GM12801 (cell line): ENCODE results near the gene CAPZB.

Source experiments
- TF ChIP-seq, protein P1 (sequence below): IDR thresholded peaks from one replicate; pipeline ENCODE4 v1.5.1; 2011; ENCODE audit warnings: control low read depth; ENCODE audit not compliant: insufficient read length; ENCODE audit errors: extremely low read depth

The CAPZB gene

DNA sequence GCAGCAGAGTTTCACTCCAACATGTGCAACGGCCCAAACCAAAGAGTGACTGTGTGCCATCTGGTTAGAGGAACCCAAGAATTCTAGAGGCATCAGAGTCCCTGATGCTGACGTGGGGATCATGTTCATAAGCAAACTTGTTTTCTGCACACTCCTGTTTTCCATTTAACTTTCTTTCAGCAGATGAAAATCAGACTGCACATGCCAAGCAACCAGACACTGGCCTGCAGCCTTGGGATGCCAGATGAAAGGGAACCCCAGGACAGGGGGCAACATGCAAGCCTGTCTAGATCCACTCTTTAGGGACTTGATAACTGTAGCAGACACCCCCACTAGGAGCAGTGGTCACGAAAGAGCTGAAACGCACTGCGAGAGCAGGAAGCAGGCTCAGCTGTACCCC is 116.4 kb downstream of the CAPZB start:
- TF ChIP-seq, protein P1, sequence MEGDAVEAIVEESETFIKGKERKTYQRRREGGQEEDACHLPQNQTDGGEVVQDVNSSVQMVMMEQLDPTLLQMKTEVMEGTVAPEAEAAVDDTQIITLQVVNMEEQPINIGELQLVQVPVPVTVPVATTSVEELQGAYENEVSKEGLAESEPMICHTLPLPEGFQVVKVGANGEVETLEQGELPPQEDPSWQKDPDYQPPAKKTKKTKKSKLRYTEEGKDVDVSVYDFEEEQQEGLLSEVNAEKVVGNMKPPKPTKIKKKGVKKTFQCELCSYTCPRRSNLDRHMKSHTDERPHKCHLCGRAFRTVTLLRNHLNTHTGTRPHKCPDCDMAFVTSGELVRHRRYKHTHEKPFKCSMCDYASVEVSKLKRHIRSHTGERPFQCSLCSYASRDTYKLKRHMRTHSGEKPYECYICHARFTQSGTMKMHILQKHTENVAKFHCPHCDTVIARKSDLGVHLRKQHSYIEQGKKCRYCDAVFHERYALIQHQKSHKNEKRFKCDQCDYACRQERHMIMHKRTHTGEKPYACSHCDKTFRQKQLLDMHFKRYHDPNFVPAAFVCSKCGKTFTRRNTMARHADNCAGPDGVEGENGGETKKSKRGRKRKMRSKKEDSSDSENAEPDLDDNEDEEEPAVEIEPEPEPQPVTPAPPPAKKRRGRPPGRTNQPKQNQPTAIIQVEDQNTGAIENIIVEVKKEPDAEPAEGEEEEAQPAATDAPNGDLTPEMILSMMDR: no peak

DNA sequence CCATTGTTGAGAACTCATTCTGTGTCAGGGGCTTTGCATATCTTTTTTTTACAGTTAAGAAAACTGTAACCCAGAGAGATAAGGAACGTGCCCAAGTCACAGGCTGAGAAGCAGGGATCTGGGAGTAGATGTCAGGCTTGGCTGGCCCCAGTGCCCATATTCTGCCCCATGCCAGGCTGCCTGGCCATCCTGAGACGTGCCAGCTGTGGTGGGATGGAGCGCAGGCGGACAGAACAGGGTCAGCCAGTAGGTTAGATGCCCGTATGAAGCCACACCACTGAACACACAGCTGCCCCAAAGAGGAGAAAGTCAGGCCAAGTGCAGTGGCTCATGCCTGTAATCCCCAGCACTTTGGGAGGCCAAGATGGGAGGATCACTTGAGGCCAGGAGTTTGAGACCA is 117.3 kb downstream of the CAPZB start:
- TF ChIP-seq, protein P1: no peak

DNA sequence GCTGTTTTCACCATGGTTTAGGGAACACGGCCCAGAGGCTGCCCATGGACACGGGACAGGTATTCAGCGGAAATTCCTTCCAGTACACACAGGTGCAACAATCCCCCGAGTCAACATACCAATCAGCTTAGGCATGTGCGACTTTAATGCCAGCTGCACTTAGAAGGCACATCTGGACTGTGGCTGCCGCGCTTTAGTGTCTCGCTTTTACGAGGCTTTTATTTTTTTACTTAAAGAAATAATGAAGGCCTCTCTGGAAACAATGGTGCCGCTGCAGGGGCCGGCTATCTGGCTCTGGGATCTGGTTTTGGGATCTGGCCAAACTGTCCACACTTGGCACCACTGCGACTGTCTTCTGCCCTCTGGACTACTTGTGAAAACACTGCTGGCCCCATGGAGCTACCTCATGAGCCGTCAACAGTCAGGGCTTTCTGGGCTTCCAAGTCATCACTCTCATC is 117.7 kb downstream of the CAPZB start:
- TF ChIP-seq, protein P1: no peak

DNA sequence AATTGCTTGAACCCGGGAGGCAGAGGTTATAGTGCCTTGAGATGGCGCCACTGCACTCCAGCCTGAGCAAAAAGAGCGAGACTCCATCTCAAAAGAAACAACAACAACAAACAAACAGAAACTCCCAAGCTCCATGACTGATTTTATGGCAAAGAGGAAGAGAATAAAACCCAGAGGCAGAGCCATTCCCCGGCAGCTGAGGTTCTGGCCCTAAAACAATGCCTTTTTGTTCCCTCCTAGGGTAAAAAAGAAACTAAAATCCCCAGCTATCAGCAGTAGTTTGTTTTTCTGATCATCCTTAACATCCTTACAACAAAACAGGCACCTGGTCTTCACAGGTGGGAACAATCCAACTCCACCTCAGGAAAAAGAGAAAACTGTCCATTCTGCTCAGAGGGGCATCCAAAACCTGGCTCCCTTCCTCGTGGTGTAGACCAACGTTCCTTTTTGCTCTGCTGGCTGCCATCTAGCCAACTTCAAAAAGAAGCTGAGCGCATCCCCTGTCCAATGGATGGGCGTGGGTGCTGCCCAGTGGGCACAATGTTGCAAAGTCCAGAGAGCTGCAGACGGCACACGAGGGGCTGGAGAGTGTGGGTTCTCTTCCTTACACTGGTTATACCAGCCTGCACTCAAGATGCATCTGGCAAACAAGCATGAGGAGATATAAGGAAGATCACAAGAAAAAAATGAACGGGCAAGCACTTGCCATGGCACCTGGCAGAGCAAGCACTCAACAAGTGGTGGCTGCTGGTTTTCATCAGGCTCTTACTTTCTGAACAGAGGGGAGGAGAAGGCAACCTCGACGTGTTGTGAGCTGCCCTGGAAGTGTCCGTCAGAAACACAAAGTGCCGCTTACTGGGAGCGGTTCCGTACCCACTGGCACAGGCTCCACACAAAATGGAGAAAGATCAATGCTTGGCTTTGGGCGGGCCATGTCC is 118.5 kb downstream of the CAPZB start:
- TF ChIP-seq, protein P1: no peak

DNA sequence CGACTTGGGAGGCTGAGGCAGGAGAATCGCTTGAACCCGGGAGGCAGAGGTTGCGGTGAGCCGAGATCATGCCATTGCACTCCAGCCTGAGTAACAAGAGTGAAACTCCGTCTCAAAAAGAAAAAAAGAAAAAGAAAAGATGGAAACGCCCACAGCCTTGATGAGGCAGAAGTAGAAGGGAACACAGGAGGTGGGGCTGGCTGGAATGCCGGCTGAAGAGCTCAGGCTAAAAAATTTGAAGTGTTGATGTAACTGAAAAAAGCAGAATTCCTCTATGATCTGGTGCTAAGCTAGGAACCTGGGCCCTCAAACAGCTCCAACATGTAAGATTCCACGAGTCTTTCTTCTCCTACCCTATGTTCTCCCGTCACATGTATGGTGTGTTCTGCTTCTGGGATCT is 119.6 kb downstream of the CAPZB start:
- TF ChIP-seq, protein P1: no peak

DNA sequence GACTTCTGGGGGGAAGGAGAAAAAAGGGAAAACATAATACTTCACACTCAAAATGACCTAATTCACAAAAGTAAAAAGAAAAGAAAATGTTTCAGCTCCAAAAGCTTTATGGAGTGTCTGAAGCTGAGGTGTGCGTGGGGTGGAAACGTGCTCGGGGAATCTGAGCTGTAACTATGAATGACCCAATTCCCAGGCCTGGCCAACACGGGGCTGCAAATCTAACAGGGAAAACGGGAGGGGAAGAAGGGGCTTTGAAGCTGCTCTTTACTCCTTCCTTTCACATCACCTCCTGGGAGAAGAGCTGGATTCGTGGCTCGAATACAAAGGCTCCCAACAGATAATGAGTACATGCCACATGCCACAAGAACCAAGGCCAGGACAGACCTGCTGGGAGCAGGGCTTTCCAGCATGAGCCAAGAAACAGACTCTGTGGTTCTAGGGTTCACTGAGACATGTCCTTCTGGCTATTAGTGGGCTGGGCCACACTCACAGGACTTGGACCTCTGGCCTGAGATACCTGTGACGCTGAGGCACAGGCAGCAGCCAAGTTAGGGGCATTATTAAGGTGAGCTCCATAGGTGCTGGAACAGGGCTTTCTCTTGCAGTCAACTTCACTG is 121.7 kb downstream of the CAPZB start:
- TF ChIP-seq, protein P1: no peak

DNA sequence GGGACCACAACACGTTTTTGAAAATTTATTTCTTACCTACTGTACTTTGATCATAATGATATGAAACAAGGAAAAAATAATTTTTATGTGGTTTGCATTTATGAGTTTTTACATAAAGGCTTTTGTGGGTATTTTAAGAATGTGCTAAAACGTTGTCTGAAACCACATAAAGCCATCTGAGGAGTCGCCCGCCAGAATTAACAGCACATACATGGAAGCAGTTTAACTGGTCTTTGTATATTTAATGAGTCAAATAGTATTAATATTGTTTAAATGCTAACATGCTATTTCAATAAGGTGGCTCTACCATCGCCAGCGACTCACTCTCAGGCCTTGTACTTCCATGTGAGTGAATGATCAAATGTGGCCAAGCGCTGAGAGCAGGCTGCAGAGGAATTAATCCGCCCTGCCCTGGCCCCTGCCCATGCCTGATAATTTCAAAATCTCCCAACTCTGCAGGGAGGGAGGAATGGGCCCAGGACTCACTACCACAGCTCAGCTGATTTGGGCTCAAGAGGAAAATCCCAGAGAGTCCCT is 123.7 kb downstream of the CAPZB start:
- TF ChIP-seq, protein P1: no peak
